SK-N-SH treated with all-trans-retinoic acid at 6 μM for 48 hours (cell line): ENCODE results near the gene SLC4A5.

ENCODE experiments used
- ATAC-seq: fragments of 200-7000 bp; cut with Tn5 transposase; 3 replicates; pipeline ENCODE4 v1.9.1; 2020; ENCODE audit warnings: mild to moderate bottlenecking, moderate library complexity
- ARNTL ChIP-seq: fragments of 450-650 bp; formaldehyde crosslinking; IDR thresholded peaks from 2 replicates; pipeline ENCODE4 v1.5.0; 2020; ENCODE audit warnings: low read depth, mild to moderate bottlenecking, moderate library complexity, borderline replicate concordance
- BACH2 ChIP-seq: fragments of 250-450 bp; sonication (Bioruptor Pico); IDR thresholded peaks from 2 replicates; pipeline ENCODE4 v1.9.0; 2021; ENCODE audit warnings: mild to moderate bottlenecking, borderline replicate concordance
- CSDC2 ChIP-seq: fragments of 250-450 bp; sonication (Bioruptor Pico); IDR thresholded peaks from 2 replicates; pipeline ENCODE4 v1.5.0; 2020; ENCODE audit warnings: mild to moderate bottlenecking, moderate library complexity
- ESRRG ChIP-seq: fragments of 250-450 bp; sonication (Bioruptor Pico); IDR thresholded peaks from 2 replicates; pipeline ENCODE4 v1.6.1; 2021; ENCODE audit warnings: mild to moderate bottlenecking
- GLIS3 ChIP-seq: fragments of 250-450 bp; sonication (Bioruptor Pico); IDR thresholded peaks from 2 replicates; pipeline ENCODE4 v1.5.0; 2020; ENCODE audit warnings: mild to moderate bottlenecking, moderate library complexity
- ISL1 ChIP-seq: fragments of 250-450 bp; sonication (Bioruptor Pico); IDR thresholded peaks from 2 replicates; pipeline ENCODE4 v2.1.2; 2022; ENCODE audit warnings: mild to moderate bottlenecking, moderate library complexity
- OSR1 ChIP-seq: fragments of 250-450 bp; sonication (Bioruptor Pico); IDR thresholded peaks from 2 replicates; pipeline ENCODE4 v1.8.0; 2022; ENCODE audit warnings: moderate library complexity, mild to moderate bottlenecking, inconsistent platforms
- PPARA ChIP-seq: fragments of 250-450 bp; sonication (Bioruptor Pico); IDR thresholded peaks from 2 replicates; pipeline ENCODE4 v1.5.0; 2020; ENCODE audit warnings: mild to moderate bottlenecking, borderline replicate concordance
- RARB ChIP-seq: fragments of 250-450 bp; sonication (Bioruptor Pico); IDR thresholded peaks from 2 replicates; pipeline ENCODE4 v1.8.0; 2021; ENCODE audit warnings: mild to moderate bottlenecking, moderate library complexity
- TCF4 ChIP-seq: fragments of 250-450 bp; sonication (Bioruptor Pico); IDR thresholded peaks from 2 replicates; pipeline ENCODE4 v1.8.0; 2021; ENCODE audit warnings: mild to moderate bottlenecking, moderate library complexity, borderline replicate concordance
- TOX ChIP-seq: fragments of 250-450 bp; sonication (Bioruptor Pico); IDR thresholded peaks from 2 replicates; pipeline ENCODE4 v1.8.0; 2021; ENCODE audit warnings: mild to moderate bottlenecking, moderate library complexity, borderline replicate concordance
- ZC3H10 ChIP-seq: fragments of 250-450 bp; sonication (Bioruptor Pico); IDR thresholded peaks from 2 replicates; pipeline ENCODE4 v1.5.1; 2021; ENCODE audit warnings: mild to moderate bottlenecking, moderate library complexity
- ZFP3 ChIP-seq: fragments of 250-450 bp; sonication (Bioruptor Pico); IDR thresholded peaks from 2 replicates; pipeline ENCODE4 v1.5.0; 2020; ENCODE audit warnings: mild to moderate bottlenecking, moderate library complexity
- ZFP30 ChIP-seq: fragments of 450-650 bp; formaldehyde crosslinking; IDR thresholded peaks from 2 replicates; pipeline ENCODE4 v1.5.0; 2022; ENCODE audit warnings: mild to moderate bottlenecking, moderate library complexity
- ZNF565 ChIP-seq: fragments of 450-650 bp; formaldehyde crosslinking; conservative IDR thresholded peaks from 2 replicates; pipeline ENCODE4 v1.5.0; 2020; ENCODE audit warnings: low read depth, mild to moderate bottlenecking, moderate library complexity
- ZNF70 ChIP-seq: fragments of 450-650 bp; formaldehyde crosslinking; IDR thresholded peaks from 2 replicates; pipeline ENCODE4 v1.5.0; 2020; ENCODE audit warnings: mild to moderate bottlenecking, moderate library complexity
- ZNF8 ChIP-seq: fragments of 450-650 bp; formaldehyde crosslinking; IDR thresholded peaks from 2 replicates; pipeline ENCODE4 v1.5.0; 2020; ENCODE audit warnings: mild to moderate bottlenecking, moderate library complexity
- TF ChIP-seq, protein P1 (sequence below): fragments of 250-450 bp; sonication (Bioruptor Pico); IDR thresholded peaks from 2 replicates; pipeline ENCODE4 v1.8.0; 2021; ENCODE audit warnings: low read depth, mild to moderate bottlenecking, moderate library complexity, borderline replicate concordance
- TF ChIP-seq, protein P2 (sequence below): fragments of 250-450 bp; sonication (Bioruptor Pico); IDR thresholded peaks from 2 replicates; pipeline ENCODE4 v1.8.0; 2020; ENCODE audit warnings: mild to moderate bottlenecking, moderate library complexity, borderline replicate concordance
- TF ChIP-seq, protein P3 (sequence below): fragments of 250-450 bp; sonication (Bioruptor Pico); IDR thresholded peaks from 2 replicates; pipeline ENCODE4 v1.5.1; 2020; ENCODE audit warnings: low read depth, mild to moderate bottlenecking, moderate library complexity

Gene SLC4A5

DNA sequence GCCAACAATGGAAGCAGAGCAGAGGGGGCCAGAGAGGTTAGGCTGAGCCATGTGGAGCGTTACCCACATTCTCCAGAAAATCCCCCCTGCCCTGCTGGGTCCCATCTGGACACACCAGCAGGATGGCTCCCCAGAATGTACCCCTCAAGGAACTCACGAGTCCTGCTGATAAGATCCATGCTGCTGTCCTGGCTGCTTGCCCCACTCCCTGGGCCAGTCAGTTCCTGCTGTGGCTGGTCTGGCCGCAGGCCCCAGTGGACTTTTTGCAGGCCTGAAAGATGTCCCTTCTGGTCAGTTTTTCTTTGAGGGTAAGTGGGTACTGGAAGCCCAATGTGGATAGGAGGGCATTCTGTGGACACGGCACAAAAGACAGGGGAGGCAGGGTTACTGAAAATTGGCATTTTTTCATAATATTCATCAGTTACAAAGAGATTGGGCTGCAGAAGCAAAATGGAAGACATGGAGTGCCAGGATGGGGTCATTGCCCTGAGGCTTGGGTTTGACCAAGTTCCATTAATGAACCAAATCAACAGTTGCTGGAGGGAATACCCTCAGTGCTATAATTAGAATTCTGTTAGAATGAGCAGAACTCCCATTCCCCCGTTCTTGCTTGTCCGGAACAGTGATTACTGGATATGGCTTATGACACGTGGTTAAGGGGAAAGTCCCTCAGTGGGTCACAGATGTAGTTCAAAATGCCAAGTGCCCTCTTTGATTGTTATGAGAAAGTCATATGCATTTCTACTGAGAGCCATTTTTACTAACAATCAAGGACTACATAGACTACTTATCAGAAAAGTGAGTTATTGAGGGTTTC, 38.7 kb downstream of the SLC4A5 start:
- no peak for ATAC-seq
- TF ChIP-seq GLIS3 (no peak), ZFP3 (CRISPR knock-in tag) (no peak), ISL1 (CRISPR knock-in tag) (no peak), TCF4 (no peak), CSDC2 (CRISPR knock-in tag) (no peak), ARNTL (no peak), ZNF8 (CRISPR knock-in tag) (no peak), OSR1 (CRISPR knock-in tag) (no peak), TOX (CRISPR knock-in tag) (no peak), RARB (no peak), BACH2 (CRISPR knock-in tag) (no peak), ZC3H10 (CRISPR knock-in tag) (no peak), ZNF565 (CRISPR knock-in tag) (no peak), ZFP30 (CRISPR knock-in tag) (no peak)
- TF ChIP-seq, protein P1, sequence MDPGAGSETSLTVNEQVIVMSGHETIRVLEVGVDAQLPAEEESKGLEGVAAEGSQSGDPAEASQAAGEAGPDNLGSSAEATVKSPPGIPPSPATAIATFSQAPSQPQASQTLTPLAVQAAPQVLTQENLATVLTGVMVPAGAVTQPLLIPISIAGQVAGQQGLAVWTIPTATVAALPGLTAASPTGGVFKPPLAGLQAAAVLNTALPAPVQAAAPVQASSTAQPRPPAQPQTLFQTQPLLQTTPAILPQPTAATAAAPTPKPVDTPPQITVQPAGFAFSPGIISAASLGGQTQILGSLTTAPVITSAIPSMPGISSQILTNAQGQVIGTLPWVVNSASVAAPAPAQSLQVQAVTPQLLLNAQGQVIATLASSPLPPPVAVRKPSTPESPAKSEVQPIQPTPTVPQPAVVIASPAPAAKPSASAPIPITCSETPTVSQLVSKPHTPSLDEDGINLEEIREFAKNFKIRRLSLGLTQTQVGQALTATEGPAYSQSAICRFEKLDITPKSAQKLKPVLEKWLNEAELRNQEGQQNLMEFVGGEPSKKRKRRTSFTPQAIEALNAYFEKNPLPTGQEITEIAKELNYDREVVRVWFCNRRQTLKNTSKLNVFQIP, result no peak
- TF ChIP-seq, protein P2, sequence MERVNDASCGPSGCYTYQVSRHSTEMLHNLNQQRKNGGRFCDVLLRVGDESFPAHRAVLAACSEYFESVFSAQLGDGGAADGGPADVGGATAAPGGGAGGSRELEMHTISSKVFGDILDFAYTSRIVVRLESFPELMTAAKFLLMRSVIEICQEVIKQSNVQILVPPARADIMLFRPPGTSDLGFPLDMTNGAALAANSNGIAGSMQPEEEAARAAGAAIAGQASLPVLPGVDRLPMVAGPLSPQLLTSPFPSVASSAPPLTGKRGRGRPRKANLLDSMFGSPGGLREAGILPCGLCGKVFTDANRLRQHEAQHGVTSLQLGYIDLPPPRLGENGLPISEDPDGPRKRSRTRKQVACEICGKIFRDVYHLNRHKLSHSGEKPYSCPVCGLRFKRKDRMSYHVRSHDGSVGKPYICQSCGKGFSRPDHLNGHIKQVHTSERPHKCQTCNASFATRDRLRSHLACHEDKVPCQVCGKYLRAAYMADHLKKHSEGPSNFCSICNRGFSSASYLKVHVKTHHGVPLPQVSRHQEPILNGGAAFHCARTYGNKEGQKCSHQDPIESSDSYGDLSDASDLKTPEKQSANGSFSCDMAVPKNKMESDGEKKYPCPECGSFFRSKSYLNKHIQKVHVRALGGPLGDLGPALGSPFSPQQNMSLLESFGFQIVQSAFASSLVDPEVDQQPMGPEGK (CRISPR knock-in tag), result no peak
- TF ChIP-seq, protein P3, sequence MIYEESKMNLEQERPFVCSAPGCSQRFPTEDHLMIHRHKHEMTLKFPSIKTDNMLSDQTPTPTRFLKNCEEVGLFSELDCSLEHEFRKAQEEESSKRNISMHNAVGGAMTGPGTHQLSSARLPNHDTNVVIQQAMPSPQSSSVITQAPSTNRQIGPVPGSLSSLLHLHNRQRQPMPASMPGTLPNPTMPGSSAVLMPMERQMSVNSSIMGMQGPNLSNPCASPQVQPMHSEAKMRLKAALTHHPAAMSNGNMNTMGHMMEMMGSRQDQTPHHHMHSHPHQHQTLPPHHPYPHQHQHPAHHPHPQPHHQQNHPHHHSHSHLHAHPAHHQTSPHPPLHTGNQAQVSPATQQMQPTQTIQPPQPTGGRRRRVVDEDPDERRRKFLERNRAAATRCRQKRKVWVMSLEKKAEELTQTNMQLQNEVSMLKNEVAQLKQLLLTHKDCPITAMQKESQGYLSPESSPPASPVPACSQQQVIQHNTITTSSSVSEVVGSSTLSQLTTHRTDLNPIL (CRISPR knock-in tag), result no peak

DNA sequence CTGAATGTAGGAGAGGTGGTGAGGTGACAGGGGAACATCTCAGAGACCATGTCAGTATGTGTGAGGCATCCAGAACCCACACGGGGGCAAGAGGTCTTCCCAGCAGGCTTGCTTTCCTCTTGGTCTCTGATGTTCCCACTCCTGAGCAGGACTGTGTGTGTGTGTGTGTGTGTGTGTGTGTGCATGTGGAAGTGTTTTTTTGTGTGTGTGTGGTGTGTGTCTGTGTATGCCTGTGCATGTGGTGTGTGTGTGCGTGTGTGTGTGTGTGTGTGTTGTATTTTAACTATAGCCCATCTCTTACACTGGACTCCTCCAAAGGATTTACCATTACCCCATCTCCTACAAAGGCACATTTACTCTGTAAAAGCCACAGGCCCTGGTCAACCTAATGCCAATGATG, 40.4 kb downstream of the SLC4A5 start:
- no peak for ATAC-seq
- TF ChIP-seq, protein P3 (CRISPR knock-in tag), result no peak
- TF ChIP-seq ARNTL, result no peak
- no peak for TF ChIP-seq ZFP3 (CRISPR knock-in tag)
- TF ChIP-seq CSDC2 (CRISPR knock-in tag), result no peak
- TF ChIP-seq GLIS3, result no peak
- TF ChIP-seq TCF4, result no peak
- no peak for TF ChIP-seq ZC3H10 (CRISPR knock-in tag)
- TF ChIP-seq ZNF8 (CRISPR knock-in tag), result no peak
- no peak for TF ChIP-seq BACH2 (CRISPR knock-in tag)

DNA sequence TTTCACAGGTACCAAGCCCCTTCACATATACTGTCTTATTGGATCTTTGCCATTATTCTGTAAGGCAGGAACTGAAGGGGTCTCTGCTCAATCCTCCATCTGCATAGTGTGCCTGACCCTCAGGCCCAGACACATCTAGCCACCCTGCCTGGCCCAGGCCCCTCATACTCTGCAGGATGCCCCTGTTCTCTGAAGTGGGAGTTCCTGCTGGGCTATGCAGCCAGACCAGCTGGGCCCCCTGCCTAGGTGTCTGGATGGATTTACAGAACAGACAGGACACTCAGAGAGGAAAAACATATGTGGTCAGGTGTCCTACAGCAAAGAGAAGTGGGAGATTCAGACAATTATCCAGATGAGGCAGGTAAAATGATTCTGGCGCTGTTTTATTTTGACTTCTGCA, 42.0 kb downstream of the SLC4A5 start:
- ATAC-seq, result no peak
- TF ChIP-seq ZNF565 (CRISPR knock-in tag), result no peak
- no peak for TF ChIP-seq RARB
- TF ChIP-seq, protein P3 (CRISPR knock-in tag), result no peak
- no peak for TF ChIP-seq ZC3H10 (CRISPR knock-in tag)
- TF ChIP-seq ZNF70 (CRISPR knock-in tag), result no peak
- TF ChIP-seq BACH2 (CRISPR knock-in tag), result no peak
- TF ChIP-seq, all 23 proteins: peak for 0

DNA sequence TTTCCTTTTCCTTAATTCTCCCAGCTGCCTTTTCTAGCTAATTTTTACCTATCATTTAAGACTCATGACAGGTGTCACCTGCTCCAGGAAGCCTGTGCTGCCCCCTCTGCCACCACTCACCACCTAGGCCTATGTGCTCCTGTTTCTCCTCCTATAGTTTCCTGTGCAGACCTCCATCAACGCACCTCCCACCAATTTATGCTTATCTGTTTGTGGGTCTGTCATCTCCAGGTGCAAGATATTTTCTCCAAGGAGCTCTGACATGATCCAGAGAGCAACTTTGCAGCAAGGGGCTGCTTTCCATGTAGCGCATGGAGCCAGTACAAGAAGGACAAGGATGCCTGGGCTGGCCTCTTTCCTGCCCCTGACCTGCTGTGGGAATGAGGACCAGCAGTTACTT, 42.7 kb downstream of the SLC4A5 start:
- no peak for ATAC-seq
- TF ChIP-seq BACH2 (CRISPR knock-in tag), result no peak
- TF ChIP-seq TOX (CRISPR knock-in tag), result no peak
- TF ChIP-seq ZNF8 (CRISPR knock-in tag), result no peak
- TF ChIP-seq, protein P1, result no peak
- TF ChIP-seq OSR1 (CRISPR knock-in tag), result no peak
- no peak for TF ChIP-seq GLIS3
- TF ChIP-seq ZNF565 (CRISPR knock-in tag), result no peak
- TF ChIP-seq ARNTL, result no peak
- TF ChIP-seq ESRRG (CRISPR knock-in tag), result no peak
- no peak for TF ChIP-seq PPARA (CRISPR knock-in tag)
- TF ChIP-seq, all 23 proteins: peak for 0
